Measurements from ENCODE around the gene GBF1.

The GBF1 gene

DNA sequence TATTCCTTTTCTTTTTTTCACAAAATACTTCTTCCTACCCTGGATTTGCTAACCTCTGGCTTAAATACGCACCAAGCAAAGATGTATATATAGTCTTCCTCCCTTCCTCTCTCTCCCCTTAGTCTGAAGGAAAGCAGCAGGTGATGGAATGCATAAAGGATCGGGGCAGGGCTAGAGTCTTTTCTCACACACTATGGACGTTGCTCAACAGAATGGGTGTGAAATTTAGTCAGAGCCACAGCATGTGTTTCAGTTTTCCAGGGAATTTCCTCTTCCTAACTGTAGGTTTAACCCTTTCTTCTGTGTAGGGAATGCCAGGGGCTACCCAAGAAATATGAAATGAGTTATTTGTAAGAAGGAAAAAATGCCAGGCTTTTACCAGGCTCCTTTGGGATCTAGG, 78.7 kb downstream of the GBF1 start:
- Histone ChIP-seq H3K4me1 (ENCODE audit: insufficient read depth, low read length) (peaks cover 3% of the 10 kb centered on the region), H3K36me3 (ENCODE audit: insufficient read depth, low read length) (no peaks in the 10 kb centered on the region), H3K4me3 (ENCODE audit: low read length) (no peak overlapping the region), H3K27me3 (ENCODE audit: insufficient read depth, low read length) (no peaks in the 10 kb centered on the region), H3K9me3 (ENCODE audit: low read length) (no peaks in the 10 kb centered on the region), H2AFZ (ENCODE audit: low read depth, low read length) (no peak overlapping the region)

DNA sequence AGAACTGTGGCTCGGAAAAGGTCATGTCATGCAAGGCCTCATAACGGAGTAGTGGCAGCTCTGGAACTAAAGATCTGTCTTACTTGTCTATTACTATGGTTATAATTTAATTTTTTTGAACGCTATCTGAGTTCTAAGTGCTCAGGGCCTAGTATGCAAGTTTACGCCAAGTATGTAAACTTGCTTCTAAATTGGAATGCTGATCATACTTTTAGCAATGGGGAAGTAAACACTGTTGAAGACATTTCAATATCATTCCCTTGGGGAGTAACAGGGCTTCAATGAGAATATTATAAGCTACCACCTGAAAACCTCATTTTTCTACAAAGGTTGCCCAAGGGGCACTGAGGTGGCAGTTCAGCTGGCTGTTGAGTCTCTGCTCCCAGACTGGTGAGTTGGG, 80.7 kb downstream of the GBF1 start:
- Histone ChIP-seq H3K4me3 (ENCODE audit: low read length) (no peak overlapping the region), H3K4me1 (ENCODE audit: insufficient read depth, low read length) (peaks cover 3% of the 10 kb centered on the region)

DNA sequence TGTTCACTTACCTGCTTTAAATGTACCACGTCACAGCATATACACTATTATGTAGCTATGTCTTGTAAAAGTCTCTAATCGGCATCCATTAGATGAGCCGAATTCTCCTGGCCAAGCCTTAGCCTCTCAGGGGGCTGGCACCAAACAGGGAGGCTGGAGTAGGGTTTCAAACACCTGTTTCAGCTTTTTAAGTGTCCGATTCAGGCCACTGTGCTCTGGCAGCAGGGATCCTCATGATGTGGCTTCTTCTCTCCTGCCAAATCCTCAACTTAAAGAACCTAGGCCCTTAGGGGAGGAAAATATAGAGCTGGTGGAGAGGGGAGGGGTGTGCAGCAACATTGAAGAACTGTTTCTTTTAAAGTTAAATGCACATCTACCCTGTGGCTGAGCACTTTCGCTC, 81.7 kb downstream of the GBF1 start:
- Histone ChIP-seq H3K4me3 (ENCODE audit: low read length) (no peak overlapping the region), H3K9me3 (ENCODE audit: low read length) (no peaks in the 10 kb centered on the region), H3K27me3 (ENCODE audit: insufficient read depth, low read length) (no peaks in the 10 kb centered on the region), H3K4me1 (ENCODE audit: insufficient read depth, low read length) (peaks cover 3% of the 10 kb centered on the region), H2AFZ (ENCODE audit: low read depth, low read length) (no peak overlapping the region), H3K36me3 (ENCODE audit: insufficient read depth, low read length) (no peaks in the 10 kb centered on the region)

More for the DNA sequence above, 80.7 kb downstream of the GBF1 start:
- no peaks in the 10 kb centered on the region for H3K27me3 ChIP-seq (ENCODE audit: insufficient read depth, low read length)
- H3K9me3 ChIP-seq (ENCODE audit: low read length) = no peaks in the 10 kb centered on the region
- H3K36me3 ChIP-seq (ENCODE audit: insufficient read depth, low read length) = no peaks in the 10 kb centered on the region
- H2AFZ ChIP-seq (ENCODE audit: low read depth, low read length) = no peak overlapping the region

DNA sequence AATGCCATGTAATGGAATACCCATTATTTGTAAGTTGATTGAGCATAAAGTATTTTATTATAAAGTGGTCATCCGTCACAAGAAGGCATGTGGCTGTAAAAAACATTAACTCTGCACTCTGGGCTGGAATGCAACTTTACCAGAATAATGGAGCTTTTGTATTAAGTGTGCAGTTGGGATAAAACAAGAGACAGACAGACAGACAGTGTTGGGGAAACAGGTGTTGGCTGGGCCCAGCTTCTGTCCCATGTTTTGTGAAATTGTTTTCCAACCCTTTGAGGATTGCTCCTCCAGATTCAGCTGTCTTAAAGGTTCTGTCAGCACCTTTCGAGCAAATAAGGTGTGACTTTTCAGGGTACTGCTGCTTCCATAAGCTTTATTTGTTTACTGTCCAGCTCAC, 82.3 kb downstream of the GBF1 start:
- H3K4me3 ChIP-seq (ENCODE audit: low read length) = no peak overlapping the region
- H3K4me1 ChIP-seq (ENCODE audit: insufficient read depth, low read length) = peaks cover 3% of the 10 kb centered on the region
- no peak overlapping the region for H2AFZ ChIP-seq (ENCODE audit: low read depth, low read length)
- no peaks in the 10 kb centered on the region for H3K9me3 ChIP-seq (ENCODE audit: low read length)
- peaks cover 2% of the 10 kb centered on the region for H3K36me3 ChIP-seq (ENCODE audit: insufficient read depth, low read length)
- H3K27me3 ChIP-seq (ENCODE audit: insufficient read depth, low read length) = no peaks in the 10 kb centered on the region

DNA sequence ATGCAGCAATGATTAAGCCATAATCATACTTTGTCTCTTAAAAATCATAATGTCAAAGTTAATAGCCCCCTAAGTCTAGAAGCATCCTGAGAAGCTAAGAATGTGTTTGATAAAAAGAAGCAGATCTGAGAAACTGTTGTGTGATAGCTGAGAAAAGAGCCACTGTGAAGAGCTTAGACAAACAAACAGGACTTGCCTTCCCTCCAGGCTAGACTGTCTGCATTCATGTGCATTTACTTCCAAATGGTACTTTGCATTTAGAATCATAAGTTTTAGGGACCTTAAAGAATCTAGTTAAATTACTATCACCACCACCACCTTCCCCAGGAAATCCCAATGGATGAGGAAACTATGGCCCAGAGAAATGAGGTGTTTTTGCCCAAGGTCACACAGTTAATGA, 87.4 kb downstream of the GBF1 start:
- Histone ChIP-seq H3K36me3 (ENCODE audit: insufficient read depth, low read length) (peaks cover 2% of the 10 kb centered on the region), H3K4me1 (ENCODE audit: insufficient read depth, low read length) (peaks cover 11% of the 10 kb centered on the region), H2AFZ (ENCODE audit: low read depth, low read length) (no peak overlapping the region), H3K4me3 (ENCODE audit: low read length) (no peak overlapping the region), H3K9me3 (ENCODE audit: low read length) (no peaks in the 10 kb centered on the region), H3K27me3 (ENCODE audit: insufficient read depth, low read length) (no peaks in the 10 kb centered on the region)

DNA sequence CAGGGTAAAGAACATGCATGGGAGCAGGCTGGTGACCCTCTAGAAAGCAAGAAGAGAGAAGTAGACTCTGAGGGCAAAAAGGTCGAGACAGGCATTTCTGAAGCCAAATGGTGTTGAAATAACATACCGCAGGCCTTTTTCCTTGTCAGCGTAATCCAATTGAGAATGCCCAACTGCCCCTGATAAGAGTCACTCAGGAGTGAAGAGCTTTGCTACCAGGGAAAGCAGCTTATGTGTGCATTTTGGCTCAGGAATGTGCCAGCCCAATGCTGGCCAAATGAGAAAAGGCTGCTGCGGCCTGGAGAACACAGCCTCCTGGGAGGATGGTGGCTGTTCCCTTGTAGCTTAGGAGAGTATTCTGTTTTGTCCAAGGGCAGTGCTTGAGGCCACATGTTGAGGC, 88.8 kb downstream of the GBF1 start:
- no peak overlapping the region for H2AFZ ChIP-seq (ENCODE audit: low read depth, low read length)
- peaks cover 2% of the 10 kb centered on the region for H3K36me3 ChIP-seq (ENCODE audit: insufficient read depth, low read length)
- H3K4me1 ChIP-seq (ENCODE audit: insufficient read depth, low read length) = peaks cover 8% of the 10 kb centered on the region
- H3K9me3 ChIP-seq (ENCODE audit: low read length) = no peaks in the 10 kb centered on the region
- no peaks in the 10 kb centered on the region for H3K27me3 ChIP-seq (ENCODE audit: insufficient read depth, low read length)
- H3K4me3 ChIP-seq (ENCODE audit: low read length) = no peak overlapping the region

DNA sequence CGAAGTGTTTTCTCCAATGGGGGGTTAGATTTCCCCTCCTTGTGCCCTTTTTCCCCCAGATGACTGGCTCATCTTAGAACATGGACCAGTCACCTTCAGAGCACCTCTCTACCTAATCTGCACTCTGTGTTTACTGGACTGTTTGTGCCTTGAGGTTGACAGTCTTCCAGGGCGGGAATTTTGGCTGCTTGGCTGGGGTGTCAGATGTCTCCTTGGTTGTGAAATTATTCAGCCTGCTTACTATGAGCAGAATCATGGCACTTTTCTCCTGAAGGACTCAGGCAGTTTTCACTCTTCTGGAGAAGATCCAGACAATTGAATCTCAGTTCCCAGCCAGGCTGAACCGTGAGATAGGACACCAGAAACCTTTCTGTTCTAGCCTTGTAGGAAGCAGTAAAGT, 89.9 kb downstream of the GBF1 start:
- H3K36me3 ChIP-seq (ENCODE audit: insufficient read depth, low read length) = peaks cover 2% of the 10 kb centered on the region
- no peaks in the 10 kb centered on the region for H3K9me3 ChIP-seq (ENCODE audit: low read length)
- no peaks in the 10 kb centered on the region for H3K27me3 ChIP-seq (ENCODE audit: insufficient read depth, low read length)
- H3K4me3 ChIP-seq (ENCODE audit: low read length) = no peak overlapping the region
- peaks cover 8% of the 10 kb centered on the region for H3K4me1 ChIP-seq (ENCODE audit: insufficient read depth, low read length)
- H2AFZ ChIP-seq (ENCODE audit: low read depth, low read length) = no peak overlapping the region

DNA sequence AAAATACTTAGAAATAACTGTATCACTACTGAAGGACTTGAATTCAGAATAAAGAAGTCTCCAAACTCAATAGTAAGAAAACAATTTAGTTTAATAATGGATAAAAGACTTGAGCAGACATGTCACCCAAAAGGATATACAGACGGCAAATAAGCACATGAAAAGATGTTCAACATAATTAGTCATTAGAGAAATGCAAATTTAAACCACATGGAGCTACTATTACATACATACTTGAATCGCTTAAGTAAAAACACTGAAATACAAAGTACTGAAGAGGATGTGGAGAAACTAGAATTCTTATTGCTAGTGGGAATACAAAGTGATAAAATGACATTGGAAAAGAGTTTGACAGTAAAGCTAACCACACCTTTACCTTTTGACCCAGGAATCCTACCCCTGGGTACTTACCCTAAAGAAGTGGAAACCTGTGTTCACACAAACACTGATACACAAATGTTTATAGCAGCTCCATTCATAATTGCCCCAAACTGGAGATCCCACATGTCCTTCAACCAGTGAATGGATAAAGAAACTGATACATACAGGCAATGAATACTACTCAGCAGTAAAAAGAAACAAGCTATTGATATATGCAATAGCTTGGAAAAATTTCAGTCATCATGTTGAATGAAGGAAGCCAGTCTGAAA, 95.8 kb downstream of the GBF1 start:
- Histone ChIP-seq H2AFZ (ENCODE audit: low read depth, low read length) (no peak overlapping the region), H3K4me3 (ENCODE audit: low read length) (no peak overlapping the region), H3K36me3 (ENCODE audit: insufficient read depth, low read length) (peaks cover 13% of the 10 kb centered on the region), H3K9me3 (ENCODE audit: low read length) (no peaks in the 10 kb centered on the region), H3K27me3 (ENCODE audit: insufficient read depth, low read length) (no peaks in the 10 kb centered on the region), H3K4me1 (ENCODE audit: insufficient read depth, low read length) (peaks cover 5% of the 10 kb centered on the region)

DNA sequence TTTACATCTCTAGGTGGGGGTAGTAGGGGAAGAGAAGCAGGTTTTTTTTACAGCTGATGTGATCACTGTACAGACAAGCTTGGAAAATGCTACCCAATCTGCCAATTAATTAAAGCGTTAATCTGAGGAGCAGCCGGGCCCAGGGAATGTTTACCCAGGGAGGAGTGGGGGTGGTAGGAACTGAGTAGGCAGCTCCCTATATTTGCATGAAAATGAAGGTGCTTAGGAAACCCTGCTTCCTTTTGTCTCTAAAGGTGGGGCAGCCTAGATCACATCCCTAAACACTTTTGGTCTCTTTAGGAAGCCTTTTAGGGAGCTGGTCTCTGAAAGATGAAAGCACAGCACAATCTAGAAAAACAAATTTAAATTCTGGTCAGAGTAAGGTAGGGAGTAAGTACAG, 97.1 kb downstream of the GBF1 start:
- H3K36me3 ChIP-seq (ENCODE audit: insufficient read depth, low read length) = peaks cover 14% of the 10 kb centered on the region
- no peak overlapping the region for H2AFZ ChIP-seq (ENCODE audit: low read depth, low read length)
- no peaks in the 10 kb centered on the region for H3K27me3 ChIP-seq (ENCODE audit: insufficient read depth, low read length)
- H3K4me1 ChIP-seq (ENCODE audit: insufficient read depth, low read length) = peaks cover 5% of the 10 kb centered on the region
- no peak overlapping the region for H3K4me3 ChIP-seq (ENCODE audit: low read length)
- H3K9me3 ChIP-seq (ENCODE audit: low read length) = no peaks in the 10 kb centered on the region

DNA sequence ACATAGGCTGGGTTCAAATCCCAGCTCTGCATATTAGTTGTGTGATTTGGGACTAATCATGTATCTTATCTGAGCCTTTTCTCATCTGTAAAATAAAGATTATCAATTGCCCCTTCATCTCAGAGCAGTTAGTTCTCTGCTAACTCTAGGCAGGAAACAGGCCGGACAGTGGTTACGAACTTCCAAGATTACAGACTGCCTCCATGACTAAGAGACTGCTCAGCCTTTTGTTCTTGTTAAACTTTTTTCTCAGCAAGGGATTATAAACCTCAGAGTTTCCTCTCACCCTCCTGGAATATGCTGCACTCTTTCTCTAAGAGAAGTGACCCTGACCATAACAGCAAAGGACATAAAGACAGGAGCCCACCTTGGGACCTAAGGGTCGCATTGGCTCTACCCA, 97.6 kb downstream of the GBF1 start:
- Histone ChIP-seq H3K9me3 (ENCODE audit: low read length) (no peaks in the 10 kb centered on the region), H3K27me3 (ENCODE audit: insufficient read depth, low read length) (no peaks in the 10 kb centered on the region), H3K36me3 (ENCODE audit: insufficient read depth, low read length) (peaks cover 14% of the 10 kb centered on the region), H2AFZ (ENCODE audit: low read depth, low read length) (no peak overlapping the region), H3K4me3 (ENCODE audit: low read length) (no peak overlapping the region), H3K4me1 (ENCODE audit: insufficient read depth, low read length) (peaks cover 5% of the 10 kb centered on the region)

DNA sequence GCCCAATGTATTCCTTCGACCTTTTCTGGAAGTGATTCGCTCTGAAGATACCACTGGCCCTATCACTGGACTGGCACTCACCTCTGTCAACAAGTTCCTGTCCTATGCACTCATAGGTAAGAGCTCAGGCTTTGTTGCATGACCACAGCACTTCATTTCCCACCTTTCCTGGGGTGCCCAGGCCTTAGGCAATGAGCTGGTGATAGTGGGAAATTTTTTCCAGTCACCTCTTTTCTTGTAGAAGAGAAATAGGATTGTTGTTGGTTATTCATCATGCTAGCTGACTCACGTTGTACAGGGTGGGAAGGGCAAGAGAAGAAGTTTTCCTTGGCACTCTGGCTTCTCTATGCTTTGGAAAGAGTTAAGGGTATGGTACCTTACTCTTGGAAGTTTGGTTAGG, 98.7 kb downstream of the GBF1 start:
- Histone ChIP-seq H3K9me3 (ENCODE audit: low read length) (no peaks in the 10 kb centered on the region), H3K4me1 (ENCODE audit: insufficient read depth, low read length) (peaks cover 5% of the 10 kb centered on the region), H3K27me3 (ENCODE audit: insufficient read depth, low read length) (no peaks in the 10 kb centered on the region), H3K36me3 (ENCODE audit: insufficient read depth, low read length) (peaks cover 14% of the 10 kb centered on the region), H3K4me3 (ENCODE audit: low read length) (no peak overlapping the region), H2AFZ (ENCODE audit: low read depth, low read length) (no peak overlapping the region)

DNA sequence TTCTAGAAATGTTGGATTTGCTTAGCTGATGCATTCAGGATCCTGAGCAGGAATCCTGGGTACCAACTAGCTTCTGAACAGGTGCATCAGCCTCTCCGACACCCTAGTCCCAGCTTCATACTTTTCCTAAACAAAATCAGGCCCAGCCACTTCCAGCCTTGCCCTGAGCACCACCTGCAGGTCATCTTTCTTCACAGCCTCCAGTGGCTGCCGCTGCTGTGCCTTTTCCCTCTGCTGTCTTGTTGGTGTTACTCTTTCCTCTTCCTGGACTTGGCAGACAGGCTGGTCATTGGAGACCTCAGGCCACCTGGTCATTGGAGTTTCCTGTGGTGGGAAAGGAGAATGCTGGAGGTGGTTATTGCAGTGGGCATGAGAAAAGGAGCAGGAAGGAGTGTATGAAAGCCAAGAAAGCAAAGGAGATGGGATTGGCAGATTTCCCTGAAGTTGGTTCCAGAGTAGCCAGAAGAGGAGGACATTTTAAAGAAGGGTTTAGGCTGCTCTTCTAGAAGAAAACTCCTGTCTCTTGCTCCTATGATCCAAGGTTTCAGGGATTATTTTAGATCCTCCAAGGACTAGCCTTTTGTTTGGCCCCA, 102.0 kb downstream of the GBF1 start:
- Histone ChIP-seq H3K27me3 (ENCODE audit: insufficient read depth, low read length) (no peaks in the 10 kb centered on the region), H3K4me1 (ENCODE audit: insufficient read depth, low read length) (peaks cover 3% of the 10 kb centered on the region), H3K36me3 (ENCODE audit: insufficient read depth, low read length) (peaks cover 25% of the 10 kb centered on the region), H2AFZ (ENCODE audit: low read depth, low read length) (no peak overlapping the region), H3K4me3 (ENCODE audit: low read length) (no peak overlapping the region), H3K9me3 (ENCODE audit: low read length) (no peaks in the 10 kb centered on the region)

DNA sequence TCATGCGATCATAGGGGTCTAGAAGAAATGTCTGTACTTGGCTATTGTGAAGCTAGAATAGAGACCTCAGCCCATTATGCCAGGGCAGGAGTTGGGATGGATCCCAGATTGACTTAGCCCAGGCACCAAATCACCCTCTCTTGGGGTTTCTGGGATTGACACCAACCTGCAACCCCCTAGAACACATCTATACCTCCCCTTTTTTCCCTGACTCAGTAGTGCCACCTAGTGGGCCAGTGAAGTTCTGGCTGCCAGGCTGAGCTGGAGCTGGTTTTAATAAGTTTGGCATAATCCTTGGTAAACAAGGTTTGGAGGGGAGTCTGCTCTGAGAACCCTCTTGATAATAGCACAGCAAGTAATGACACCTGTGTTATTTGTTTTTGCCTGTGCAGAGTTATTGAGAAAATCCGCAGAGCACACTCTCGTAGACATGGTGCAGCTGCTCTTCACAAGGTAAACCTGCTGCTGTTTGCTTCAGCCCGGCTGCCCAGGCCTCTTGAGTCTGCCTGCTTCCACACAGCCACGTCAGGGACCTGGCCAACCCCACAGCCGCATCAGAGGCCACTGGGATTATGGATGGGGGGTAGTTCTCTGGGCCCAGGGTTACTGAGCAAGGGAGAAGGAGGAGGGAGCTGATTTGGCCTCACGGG, 106.9 kb downstream of the GBF1 start:
- H3K4me1 ChIP-seq (ENCODE audit: insufficient read depth, low read length) = no peaks in the 10 kb centered on the region
- no peak overlapping the region for H2AFZ ChIP-seq (ENCODE audit: low read depth, low read length)
- no peaks in the 10 kb centered on the region for H3K27me3 ChIP-seq (ENCODE audit: insufficient read depth, low read length)
- peaks cover 45% of the 10 kb centered on the region for H3K36me3 ChIP-seq (ENCODE audit: insufficient read depth, low read length)
- no peaks in the 10 kb centered on the region for H3K9me3 ChIP-seq (ENCODE audit: low read length)
- H3K4me3 ChIP-seq (ENCODE audit: low read length) = no peak overlapping the region
